SK-N-SH treated with all-trans-retinoic acid at 6 μM for 48 hours (cell line): ENCODE data around the gene PTPRG.

Experiments
- ATAC-seq: fragments of 200-7000 bp; cut with Tn5 transposase; 3 replicates; pipeline ENCODE4 v1.9.1; 2020; ENCODE audit warnings: mild to moderate bottlenecking, moderate library complexity
- BACH2 ChIP-seq: fragments of 250-450 bp; sonication (Bioruptor Pico); IDR thresholded peaks from 2 replicates; pipeline ENCODE4 v1.9.0; 2021; ENCODE audit warnings: mild to moderate bottlenecking, borderline replicate concordance
- ESRRG ChIP-seq: fragments of 250-450 bp; sonication (Bioruptor Pico); IDR thresholded peaks from 2 replicates; pipeline ENCODE4 v1.6.1; 2021; ENCODE audit warnings: mild to moderate bottlenecking
- ISL1 ChIP-seq: fragments of 250-450 bp; sonication (Bioruptor Pico); IDR thresholded peaks from 2 replicates; pipeline ENCODE4 v2.1.2; 2022; ENCODE audit warnings: mild to moderate bottlenecking, moderate library complexity
- OSR1 ChIP-seq: fragments of 250-450 bp; sonication (Bioruptor Pico); IDR thresholded peaks from 2 replicates; pipeline ENCODE4 v1.8.0; 2022; ENCODE audit warnings: moderate library complexity, mild to moderate bottlenecking, inconsistent platforms
- PATZ1 ChIP-seq: fragments of 250-450 bp; sonication (Bioruptor Pico); IDR thresholded peaks from 2 replicates; pipeline ENCODE4 v1.8.0; 2020; ENCODE audit warnings: mild to moderate bottlenecking, moderate library complexity, borderline replicate concordance
- PPARA ChIP-seq: fragments of 250-450 bp; sonication (Bioruptor Pico); IDR thresholded peaks from 2 replicates; pipeline ENCODE4 v1.5.0; 2020; ENCODE audit warnings: mild to moderate bottlenecking, borderline replicate concordance
- RARB ChIP-seq: fragments of 250-450 bp; sonication (Bioruptor Pico); IDR thresholded peaks from 2 replicates; pipeline ENCODE4 v1.8.0; 2021; ENCODE audit warnings: mild to moderate bottlenecking, moderate library complexity
- SNAI2 ChIP-seq: fragments of 250-450 bp; sonication (Bioruptor Pico); IDR thresholded peaks from 2 replicates; pipeline ENCODE4 v1.5.0; 2020; ENCODE audit warnings: mild to moderate bottlenecking, moderate library complexity
- TCF4 ChIP-seq: fragments of 250-450 bp; sonication (Bioruptor Pico); IDR thresholded peaks from 2 replicates; pipeline ENCODE4 v1.8.0; 2021; ENCODE audit warnings: mild to moderate bottlenecking, moderate library complexity, borderline replicate concordance
- TOX ChIP-seq: fragments of 250-450 bp; sonication (Bioruptor Pico); IDR thresholded peaks from 2 replicates; pipeline ENCODE4 v1.8.0; 2021; ENCODE audit warnings: mild to moderate bottlenecking, moderate library complexity, borderline replicate concordance
- TSHZ2 ChIP-seq: fragments of 250-450 bp; sonication (Bioruptor Pico); IDR thresholded peaks from 2 replicates; pipeline ENCODE4 v1.5.0; 2020; ENCODE audit warnings: mild to moderate bottlenecking, moderate library complexity
- ZC3H10 ChIP-seq: fragments of 250-450 bp; sonication (Bioruptor Pico); IDR thresholded peaks from 2 replicates; pipeline ENCODE4 v1.5.1; 2021; ENCODE audit warnings: mild to moderate bottlenecking, moderate library complexity
- ZFP3 ChIP-seq: fragments of 250-450 bp; sonication (Bioruptor Pico); IDR thresholded peaks from 2 replicates; pipeline ENCODE4 v1.5.0; 2020; ENCODE audit warnings: mild to moderate bottlenecking, moderate library complexity
- ZFP30 ChIP-seq: fragments of 450-650 bp; formaldehyde crosslinking; IDR thresholded peaks from 2 replicates; pipeline ENCODE4 v1.5.0; 2022; ENCODE audit warnings: mild to moderate bottlenecking, moderate library complexity
- ZNF565 ChIP-seq: fragments of 450-650 bp; formaldehyde crosslinking; conservative IDR thresholded peaks from 2 replicates; pipeline ENCODE4 v1.5.0; 2020; ENCODE audit warnings: low read depth, mild to moderate bottlenecking, moderate library complexity
- ZNF8 ChIP-seq: fragments of 450-650 bp; formaldehyde crosslinking; IDR thresholded peaks from 2 replicates; pipeline ENCODE4 v1.5.0; 2020; ENCODE audit warnings: mild to moderate bottlenecking, moderate library complexity
- TF ChIP-seq, protein P1 (sequence below): fragments of 250-450 bp; sonication (Bioruptor Pico); IDR thresholded peaks from 2 replicates; pipeline ENCODE4 v1.5.1; 2021; ENCODE audit warnings: mild to moderate bottlenecking, moderate library complexity
- TF ChIP-seq, protein P2 (sequence below): fragments of 250-450 bp; sonication (Bioruptor Pico); IDR thresholded peaks from 2 replicates; pipeline ENCODE4 v1.8.0; 2021; ENCODE audit warnings: low read depth, mild to moderate bottlenecking, moderate library complexity, borderline replicate concordance
- TF ChIP-seq, protein P3 (sequence below): fragments of 250-450 bp; sonication (Bioruptor Pico); IDR thresholded peaks from 2 replicates; pipeline ENCODE4 v1.5.1; 2020; ENCODE audit warnings: low read depth, mild to moderate bottlenecking, moderate library complexity

Gene PTPRG

GRCh38 chr3:61612211-61613194, 51.1 kb downstream of the PTPRG start:
- ATAC-seq: peak; percentile 51; the same call in 2 of the 3 replicates
- TF ChIP-seq PPARA (no peak), ESRRG (CRISPR knock-in tag) (no peak), PATZ1 (CRISPR knock-in tag) (no peak), ZC3H10 (no peak), RARB (CRISPR knock-in tag) (no peak), BACH2 (CRISPR knock-in tag) (no peak), SNAI2 (CRISPR knock-in tag) (no peak), TOX (no peak), OSR1 (CRISPR knock-in tag) (no peak), ZFP30 (CRISPR knock-in tag) (no peak)
- TF ChIP-seq, protein P1, sequence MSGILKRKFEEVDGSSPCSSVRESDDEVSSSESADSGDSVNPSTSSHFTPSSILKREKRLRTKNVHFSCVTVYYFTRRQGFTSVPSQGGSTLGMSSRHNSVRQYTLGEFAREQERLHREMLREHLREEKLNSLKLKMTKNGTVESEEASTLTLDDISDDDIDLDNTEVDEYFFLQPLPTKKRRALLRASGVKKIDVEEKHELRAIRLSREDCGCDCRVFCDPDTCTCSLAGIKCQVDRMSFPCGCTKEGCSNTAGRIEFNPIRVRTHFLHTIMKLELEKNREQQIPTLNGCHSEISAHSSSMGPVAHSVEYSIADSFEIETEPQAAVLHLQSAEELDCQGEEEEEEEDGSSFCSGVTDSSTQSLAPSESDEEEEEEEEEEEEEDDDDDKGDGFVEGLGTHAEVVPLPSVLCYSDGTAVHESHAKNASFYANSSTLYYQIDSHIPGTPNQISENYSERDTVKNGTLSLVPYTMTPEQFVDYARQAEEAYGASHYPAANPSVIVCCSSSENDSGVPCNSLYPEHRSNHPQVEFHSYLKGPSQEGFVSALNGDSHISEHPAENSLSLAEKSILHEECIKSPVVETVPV (CRISPR knock-in tag): no peak

- no peak for ATAC-seq
- no peak for TF ChIP-seq TSHZ2 (CRISPR knock-in tag)
- TF ChIP-seq, protein P2, sequence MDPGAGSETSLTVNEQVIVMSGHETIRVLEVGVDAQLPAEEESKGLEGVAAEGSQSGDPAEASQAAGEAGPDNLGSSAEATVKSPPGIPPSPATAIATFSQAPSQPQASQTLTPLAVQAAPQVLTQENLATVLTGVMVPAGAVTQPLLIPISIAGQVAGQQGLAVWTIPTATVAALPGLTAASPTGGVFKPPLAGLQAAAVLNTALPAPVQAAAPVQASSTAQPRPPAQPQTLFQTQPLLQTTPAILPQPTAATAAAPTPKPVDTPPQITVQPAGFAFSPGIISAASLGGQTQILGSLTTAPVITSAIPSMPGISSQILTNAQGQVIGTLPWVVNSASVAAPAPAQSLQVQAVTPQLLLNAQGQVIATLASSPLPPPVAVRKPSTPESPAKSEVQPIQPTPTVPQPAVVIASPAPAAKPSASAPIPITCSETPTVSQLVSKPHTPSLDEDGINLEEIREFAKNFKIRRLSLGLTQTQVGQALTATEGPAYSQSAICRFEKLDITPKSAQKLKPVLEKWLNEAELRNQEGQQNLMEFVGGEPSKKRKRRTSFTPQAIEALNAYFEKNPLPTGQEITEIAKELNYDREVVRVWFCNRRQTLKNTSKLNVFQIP (CRISPR knock-in tag): no peak
- TF ChIP-seq TCF4 (CRISPR knock-in tag): no peak
- TF ChIP-seq SNAI2 (CRISPR knock-in tag): no peak
- TF ChIP-seq OSR1 (CRISPR knock-in tag): no peak
- TF ChIP-seq BACH2 (CRISPR knock-in tag): no peak
- TF ChIP-seq TOX: no peak
- TF ChIP-seq ZNF8 (CRISPR knock-in tag): no peak
- no peak for TF ChIP-seq RARB (CRISPR knock-in tag)
- no peak for TF ChIP-seq ZNF565 (CRISPR knock-in tag)
- TF ChIP-seq PATZ1 (CRISPR knock-in tag): no peak
- TF ChIP-seq, protein P1 (CRISPR knock-in tag): no peak
- TF ChIP-seq ISL1 (CRISPR knock-in tag): no peak
- TF ChIP-seq ZFP3 (CRISPR knock-in tag): no peak
- TF ChIP-seq, protein P3, sequence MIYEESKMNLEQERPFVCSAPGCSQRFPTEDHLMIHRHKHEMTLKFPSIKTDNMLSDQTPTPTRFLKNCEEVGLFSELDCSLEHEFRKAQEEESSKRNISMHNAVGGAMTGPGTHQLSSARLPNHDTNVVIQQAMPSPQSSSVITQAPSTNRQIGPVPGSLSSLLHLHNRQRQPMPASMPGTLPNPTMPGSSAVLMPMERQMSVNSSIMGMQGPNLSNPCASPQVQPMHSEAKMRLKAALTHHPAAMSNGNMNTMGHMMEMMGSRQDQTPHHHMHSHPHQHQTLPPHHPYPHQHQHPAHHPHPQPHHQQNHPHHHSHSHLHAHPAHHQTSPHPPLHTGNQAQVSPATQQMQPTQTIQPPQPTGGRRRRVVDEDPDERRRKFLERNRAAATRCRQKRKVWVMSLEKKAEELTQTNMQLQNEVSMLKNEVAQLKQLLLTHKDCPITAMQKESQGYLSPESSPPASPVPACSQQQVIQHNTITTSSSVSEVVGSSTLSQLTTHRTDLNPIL (CRISPR knock-in tag): no peak
Observed at GRCh38 chr3:61613666-61614065, 52.3 kb downstream of the PTPRG start.
